Fibroblast of lung (primary cell): ENCODE measurements around the gene DOCK7.

Source experiments
- CTCF ChIP-seq, 2 donors: IDR thresholded peaks in 1 of 2; conservative IDR thresholded peaks in 1 of 2; 1 replicate in 1 of 2; 2 replicates in 1 of 2; pipeline ENCODE4 v1.5.1; 2011 to 2012; ENCODE audit warnings: low read length in 2 of 2, control low read depth in 1 of 2, inconsistent platforms in 1 of 2, low read depth in 1 of 2, mild to moderate bottlenecking in 1 of 2
- EZH2 ChIP-seq: IDR thresholded peaks from 2 replicates; pipeline ENCODE4 v1.5.1; 2012; ENCODE audit warnings: low read length, control low read depth, mild to moderate bottlenecking; ENCODE audit errors: missing control alignments

- no peak for TF ChIP-seq CTCF (conservative IDR thresholded peaks at IDR 0.05 in 1 of 2, IDR thresholded peaks at IDR 0.05 in 1 of 2; ENCODE audit: low read depth in 1 of 2, low read length in 2 of 2)
- TF ChIP-seq EZH2 = no peak
Measured at GRCh38 chr1:62444701-62445100, 243.5 kb downstream of the DOCK7 start.
